HepG2 (cell line): ENCODE data around the gene BMERB1. TPM values are rescaled to one million over a fixed set of nuclear protein-coding genes. Genes with fewer than 3 reads are reported as not detected.

ENCODE experiments used
- ATAC-seq: fragments of 200-7000 bp; cut with Tn5 transposase; 3 replicates; pipeline ENCODE4 v1.9.1; 2020; ENCODE audit warnings: mild to moderate bottlenecking, moderate library complexity
- BruUV-seq: library from RNA; stranded (reverse); fragments of 400-500 nt; replicated peaks from 2 replicates; lab custom pipeline; 2021; lab: Mats Ljungman, UMichigan
- CTCF ChIA-PET: fragments of 300-600 bp; formaldehyde crosslinking; extraction: SDS; loops from one replicate; lab custom pipeline; 2021; ENCODE audit warnings: low total read pairs, inconsistent platforms, low intra/inter-chr PET ratio; lab: Yijun Ruan, JAX
- POLR2A ChIA-PET: fragments of 350-600 bp; sonication (Branson Sonifier 250); formaldehyde crosslinking; loops from one replicate; lab custom pipeline; 2020; ENCODE audit warnings: antibody characterized with exemption, inconsistent platforms; lab: Yijun Ruan, JAX
- DNase-seq: peaks from one replicate; pipeline ENCODE4 v3.0.0-alpha.2; 2015; ENCODE audit warnings: low spot score
- FAIRE-seq: peaks from 3 replicates; lab custom pipeline; 2011; peaks lifted over from hg19 to GRCh38; lab: Jason Lieb, UNC
- H2AFZ ChIP-seq: one replicate; pipeline ENCODE4 v1.6.1; 2011; ENCODE audit warnings: low read length, inconsistent platforms
- H3K27ac ChIP-seq: fragments of 300-600 bp; 3 replicates; pipeline ENCODE4 v1.8.0; 2011; ENCODE audit warnings: mixed run types, mild to moderate bottlenecking, mixed read lengths, low read length, inconsistent platforms; ENCODE audit not compliant: insufficient read depth; ENCODE audit errors: extremely low read length
- H3K27me3 ChIP-seq, 2 experiments: fragments of 200-600 bp in 1 of 2; 2 replicates in 1 of 2; 3 replicates in 1 of 2; pipeline versions ENCODE4 v1.6.0 to v1.8.0; 2011; ENCODE audit warnings: low read length in 2 of 2, mild to moderate bottlenecking in 2 of 2, moderate library complexity in 2 of 2, inconsistent platforms in 1 of 2; ENCODE audit not compliant: insufficient read depth in 2 of 2, control insufficient read depth in 1 of 2
- H3K36me3 ChIP-seq, 2 experiments: fragments of 200-600 bp in 1 of 2; replicated peaks in 1 of 2; 2 replicates in 1 of 2; 3 replicates in 1 of 2; pipeline versions ENCODE4 v1.5.1 to v1.8.0; 2011; ENCODE audit warnings: low read length in 2 of 2, inconsistent platforms in 1 of 2; ENCODE audit not compliant: insufficient read depth in 2 of 2, control insufficient read depth in 1 of 2
- H3K4me1 ChIP-seq: 2 replicates; pipeline ENCODE4 v1.5.1; 2012; ENCODE audit warnings: low read length, inconsistent platforms; ENCODE audit not compliant: insufficient read depth
- H3K4me2 ChIP-seq: 2 replicates; pipeline ENCODE4 v1.6.0; 2011; ENCODE audit warnings: low read depth, low read length, inconsistent platforms
- H3K4me3 ChIP-seq, 3 experiments: fragments of 200-600 bp in 1 of 3; sonication (generic), shearing (Covaris generic) in 1 of 3; replicated peaks in 1 of 3; 2 replicates each; pipeline ENCODE4 v1.5.1; 2011 to 2016; ENCODE audit warnings: low read length in 3 of 3, inconsistent platforms in 2 of 3, low read depth in 2 of 3, mild to moderate bottlenecking in 2 of 3, control low read depth in 1 of 3, mixed read lengths in 1 of 3; ENCODE audit not compliant: insufficient read depth in 1 of 3
- H3K79me2 ChIP-seq: one replicate; pipeline ENCODE4 v1.6.1; 2011; ENCODE audit warnings: low read length, inconsistent platforms; ENCODE audit not compliant: insufficient read depth
- H3K9ac ChIP-seq: 2 replicates; pipeline ENCODE4 v1.6.0; 2011; ENCODE audit warnings: mild to moderate bottlenecking, low read depth, low read length, inconsistent platforms; ENCODE audit not compliant: insufficient read depth
- H3K9me3 ChIP-seq: 2 replicates; pipeline ENCODE4 v1.5.1; 2012; ENCODE audit warnings: mild to moderate bottlenecking, low read length
- H4K20me1 ChIP-seq: 2 replicates; pipeline ENCODE4 v1.6.0; 2011; ENCODE audit warnings: inconsistent platforms, mild to moderate bottlenecking, low read length, moderate library complexity; ENCODE audit not compliant: insufficient read depth
- BRCA1 ChIP-seq: sonication (generic); formaldehyde crosslinking; IDR thresholded peaks from 2 replicates; pipeline ENCODE4 v1.4.0; 2020; ENCODE audit warnings: missing genetic modification reagents
- ELF3 ChIP-seq: IDR thresholded peaks from 2 replicates; pipeline ENCODE4 v1.6.1; 2016; ENCODE audit warnings: missing genetic modification reagents, missing compliant biosample characterization
- IKZF4 ChIP-seq: sonication (generic); formaldehyde crosslinking; IDR thresholded peaks from 2 replicates; pipeline ENCODE4 v1.5.1; 2020; ENCODE audit warnings: borderline replicate concordance, mild to moderate bottlenecking, low read depth, missing genetic modification reagents; ENCODE audit errors: not compliant biosample characterization
- MTF1 ChIP-seq: sonication (generic); formaldehyde crosslinking; IDR thresholded peaks from 2 replicates; pipeline ENCODE4 v1.5.0; 2020; ENCODE audit warnings: missing genetic modification reagents
- RARA ChIP-seq: IDR thresholded peaks from 2 replicates; pipeline ENCODE4 v1.6.1; 2016; ENCODE audit warnings: missing genetic modification reagents, missing compliant biosample characterization
- RARG ChIP-seq: sonication (generic); formaldehyde crosslinking; IDR thresholded peaks from 2 replicates; pipeline ENCODE4 v1.4.0; 2020; ENCODE audit warnings: low read depth, mild to moderate bottlenecking, missing genetic modification reagents
- SAP130 ChIP-seq: IDR thresholded peaks from 2 replicates; pipeline ENCODE4 v1.6.1; 2016; ENCODE audit warnings: low read depth
- SNAPC4 ChIP-seq: sonication (generic); formaldehyde crosslinking; IDR thresholded peaks from 2 replicates; pipeline ENCODE4 v1.4.0; 2020; ENCODE audit warnings: mild to moderate bottlenecking, missing genetic modification reagents
- ZNF138 ChIP-seq: sonication (generic); formaldehyde crosslinking; IDR thresholded peaks from 2 replicates; pipeline ENCODE4 v1.5.0; 2020; ENCODE audit warnings: mild to moderate bottlenecking, low read depth, missing genetic modification reagents
- ZNF18 ChIP-seq: sonication (generic); formaldehyde crosslinking; IDR thresholded peaks from 2 replicates; pipeline ENCODE4 v1.8.0; 2022; ENCODE audit warnings: mild to moderate bottlenecking, missing genetic modification reagents; ENCODE audit not compliant: insufficient replicate concordance
- ZNF326 ChIP-seq: sonication (generic); formaldehyde crosslinking; IDR thresholded peaks from 2 replicates; pipeline ENCODE4 v1.4.0; 2020; ENCODE audit warnings: missing genetic modification reagents, borderline replicate concordance
- ZNF83 ChIP-seq: sonication (generic); formaldehyde crosslinking; IDR thresholded peaks from 2 replicates; pipeline ENCODE4 v1.4.0; 2020; ENCODE audit warnings: missing genetic modification reagents, mild to moderate bottlenecking, borderline replicate concordance
- WGBS: methylation state at CpG from one replicate; pipeline ENCODE4 v1.1.6; 2017; ENCODE audit warnings: low lambda C conversion rate; 5-methylcytosine and 5-hydroxymethylcytosine counted together
- in situ Hi-C: cut with HindIII; loops from 2 replicates; pipeline ENCODE4 v1.10.0; 2017; ENCODE audit warnings: low pct_unique_long_range_greater_than_20kb; ENCODE audit not compliant: extremely low pct_ligation_motif_present
- intact Hi-C: fragments of 100-400 bp; cut with micrococcal nuclease; formaldehyde crosslinking; loops from one replicate; pipeline ENCODE4 v1.10.0; 2022; ENCODE audit not compliant: unreplicated experiment
- polyA plus RNA-seq, 8 experiments: library from polyadenylated mRNA; depleted of rRNA in 3 of 8; stranded (reverse) in 7 of 8; unstranded in 1 of 8; fragments of >200 nt; fragmentation: Illumina TruSeq in 4 of 8; extraction: Trizol in 4 of 8; gene quantifications; 2 replicates each; pipeline versions ENCODE4 v1.2.1 to v1.2.3, GENCODE V29; 2011 to 2016; ENCODE audit warnings: low read depth in 4 of 8, missing spikeins in 1 of 8, mixed read lengths in 1 of 8; ENCODE audit not compliant: insufficient read depth in 1 of 8
- total RNA-seq, 5 experiments: library from RNA; depleted of rRNA; stranded (reverse); fragments of >200 nt; fragmentation: Illumina TruSeq; extraction: Trizol; gene quantifications; 2 replicates each; pipeline ENCODE4 v1.2.3, GENCODE V29; 2016; ENCODE audit warnings: low read depth in 1 of 5

BMERB1 gene
- total and polyA plus RNA-seq, 2 of the 13 experiments (the other 11 are each of a cell fraction or from before 2014, with no cell fraction given) = 1.4 TPM

- Histone ChIP-seq H3K79me2 (no peaks in the 10 kb centered on the region), H3K27me3 (no peaks in the 10 kb centered on the region), H4K20me1 (no peaks in the 10 kb centered on the region), H3K27ac (no peak overlapping the region), H3K9ac (no peak overlapping the region), H3K36me3 (peaks cover 42 to 79% of the 10 kb centered on the region in 2 experiments), H3K4me3 (no peak overlapping the region), H3K4me2 (no peak overlapping the region), H3K9me3 (no peaks in the 10 kb centered on the region), H2AFZ (no peak overlapping the region), H3K4me1 (peaks cover 8% of the 10 kb centered on the region)
- POLR2A ChIA-PET = interaction anchor here (1.0 kb wide), 1 partner anchor 9 kb away, joined by 5 read pairs; no protein-coding TSS in a partner anchor
- DNase-seq (no peak), FAIRE-seq (no peak), ATAC-seq (no peak)
- CTCF ChIA-PET = no interaction called here
- BruUV-seq = no TSS peak
- no peak for TF ChIP-seq SNAPC4 (CRISPR knock-in tag)
- TF ChIP-seq ELF3 = no peak
- no peak for TF ChIP-seq MTF1
- TF ChIP-seq IKZF4 (CRISPR knock-in tag) = no peak
- no peak for TF ChIP-seq ZNF326 (CRISPR knock-in tag)
- no peak for TF ChIP-seq RARA
- no peak for TF ChIP-seq ZNF18 (CRISPR knock-in tag)
- TF ChIP-seq ZNF83 = no peak
- TF ChIP-seq ZNF138 (CRISPR knock-in tag) = no peak
- TF ChIP-seq RARG (CRISPR knock-in tag) = no peak
- no peak for TF ChIP-seq SAP130 (CRISPR knock-in tag)
- TF ChIP-seq BRCA1 (CRISPR knock-in tag) = no peak
- 93% methylated on average over 17 of the region's 17 CpGs for WGBS
- in situ Hi-C loops = no loop called here
- intact Hi-C loops = no loop called here
Observed at GRCh38 chr16:15598648-15599190, 164.3 kb downstream of the BMERB1 start.
